PC-9 (cell line): ENCODE measurements around the gene MESP1. TPM values are rescaled to one million over a fixed set of nuclear protein-coding genes. Genes with fewer than 3 reads are reported as not detected.

ENCODE experiments used
- BruUV-seq: library from RNA; stranded (reverse); fragments of 400-500 nt; replicated peaks from 2 replicates; lab custom pipeline; 2021; lab: Mats Ljungman, UMichigan
- CTCF ChIA-PET: fragments of 300-600 bp; sonication (Branson Sonifier 250); formaldehyde crosslinking; loops from one replicate; lab custom pipeline; 2022; ENCODE audit warnings: antibody characterized with exemption; lab: Charles Lee
- POLR2A ChIA-PET: fragments of 300-600 bp; sonication (Branson Sonifier 250); formaldehyde crosslinking; loops from one replicate; lab custom pipeline; 2022; ENCODE audit warnings: antibody characterized with exemption; ENCODE audit not compliant: unreplicated experiment; lab: Charles Lee
- DNase-seq, 2 experiments: peaks; one replicate each; pipeline versions ENCODE4 v3.0.0 to v3.0.0-alpha.2; 2015 to 2022; ENCODE audit warnings: mixed read lengths in 1 of 2
- H2AFZ ChIP-seq: fragments of 200-600 bp; sonication (generic); 2 replicates; pipeline ENCODE4 v1.8.1; 2017; ENCODE audit warnings: antibody characterized with exemption
- H3F3A ChIP-seq: fragments of 200-600 bp; sonication (generic); 2 replicates; pipeline ENCODE4 v1.8.1; 2017; ENCODE audit warnings: antibody characterized with exemption, mild to moderate bottlenecking, low read depth; ENCODE audit not compliant: insufficient read depth
- H3K27ac ChIP-seq: fragments of 200-600 bp; sonication (generic); 2 replicates; pipeline ENCODE4 v1.6.1; 2016; ENCODE audit warnings: mixed run types
- H3K27me3 ChIP-seq: fragments of 200-600 bp; sonication (generic); 2 replicates; pipeline ENCODE4 v1.6.1; 2016; ENCODE audit warnings: low read depth, mixed run types; ENCODE audit not compliant: insufficient read depth
- H3K36me3 ChIP-seq: fragments of 200-600 bp; sonication (generic); 2 replicates; pipeline ENCODE4 v1.6.1; 2016; ENCODE audit warnings: low read depth, mixed run types
- H3K4me1 ChIP-seq: fragments of 200-600 bp; sonication (generic); replicated peaks from 2 replicates; pipeline ENCODE4 v1.6.1; 2016; ENCODE audit warnings: mixed run types; ENCODE audit not compliant: insufficient read depth
- H3K4me2 ChIP-seq: fragments of 200-600 bp; sonication (generic); 2 replicates; pipeline ENCODE4 v1.6.1; 2017; ENCODE audit warnings: mixed run types
- H3K4me3 ChIP-seq: fragments of 200-600 bp; sonication (generic); 2 replicates; pipeline ENCODE4 v1.6.1; 2016; ENCODE audit warnings: mixed run types
- H3K79me2 ChIP-seq: fragments of 200-600 bp; sonication (generic); 2 replicates; pipeline ENCODE4 v1.6.1; 2017; ENCODE audit warnings: low read depth, mixed run types
- H3K9me2 ChIP-seq: fragments of 200-600 bp; sonication (generic); 2 replicates; pipeline ENCODE4 v1.8.1; 2017; ENCODE audit warnings: mild to moderate bottlenecking; ENCODE audit not compliant: insufficient read depth
- H3K9me3 ChIP-seq: fragments of 200-600 bp; sonication (generic); 2 replicates; pipeline ENCODE4 v1.8.1; 2016; ENCODE audit warnings: low read depth; ENCODE audit not compliant: insufficient read depth
- H4K20me1 ChIP-seq: fragments of 200-600 bp; sonication (generic); 2 replicates; pipeline ENCODE4 v1.8.1; 2017; ENCODE audit not compliant: insufficient read depth
- CTCF ChIP-seq: fragments of 200-600 bp; sonication (generic); conservative IDR thresholded peaks from 2 replicates; pipeline ENCODE4 v1.6.1; 2017; ENCODE audit warnings: mixed run types, antibody characterized with exemption, mild to moderate bottlenecking, moderate library complexity
- EZH2 ChIP-seq: fragments of 200-600 bp; sonication (generic); IDR thresholded peaks from 2 replicates; pipeline ENCODE4 v1.8.0; 2017; ENCODE audit warnings: antibody characterized with exemption, low read depth
- intact Hi-C: fragments of 100-400 bp; cut with micrococcal nuclease; formaldehyde crosslinking; loops from one replicate; pipeline ENCODE4 v1.10.0; 2022; ENCODE audit not compliant: unreplicated experiment
- total RNA-seq: library from RNA; stranded (reverse); gene quantifications from 2 replicates; pipeline ENCODE4 v1.2.3, GENCODE V29; 2021

Gene MESP1
- total RNA-seq, 1 experiment from 2014 or later = 8.5 TPM

GRCh38 chr15:89749951-89750559 is 994 bp downstream of the MESP1 start:
- Histone ChIP-seq H3K4me2 (peak overlapping the region; percentile 99), H3K4me1 (peaks cover 51% of the 10 kb centered on the region), H4K20me1 (no peaks in the 10 kb centered on the region), H3K79me2 (peaks cover 22% of the 10 kb centered on the region), H2AFZ (peak overlapping the region; percentile 82), H3K4me3 (peak overlapping the region; percentile 78), H3K36me3 (no peaks in the 10 kb centered on the region), H3K27ac (peak overlapping the region; percentile 99), H3K9me2 (no peaks in the 10 kb centered on the region), H3K9me3 (no peaks in the 10 kb centered on the region), H3K27me3 (no peaks in the 10 kb centered on the region), H3F3A (peaks cover 35% of the 10 kb centered on the region)
- TF ChIP-seq CTCF = no peak
- CTCF ChIA-PET = no interaction called here
- TSS peak; percentile 38 for BruUV-seq
- no peak for DNase-seq
- intact Hi-C loops = loop anchor here (2.0 to 5.0 kb wide), 2 partner anchors 62 to 353 kb away; partner anchors contain the start of genes ANPEP and IDH2
- POLR2A ChIA-PET = interaction anchor here (0.7 to 0.9 kb wide), 2 partner anchors 87 to 143 kb away, joined by 5 read pairs; no protein-coding TSS in a partner anchor

GRCh38 chr15:89749526-89749925 is 1.5 kb downstream of the MESP1 start:
- Histone ChIP-seq H4K20me1 (no peaks in the 10 kb centered on the region), H3K4me1 (peaks cover 46% of the 10 kb centered on the region), H3K4me2 (peak overlapping the region; percentile 99), H3K36me3 (no peaks in the 10 kb centered on the region), H3K4me3 (peak overlapping the region; percentile 78), H3K79me2 (peaks cover 22% of the 10 kb centered on the region), H3K27me3 (no peaks in the 10 kb centered on the region), H2AFZ (peak overlapping the region; percentile 82), H3K27ac (peak overlapping the region; percentile 99), H3K9me3 (no peaks in the 10 kb centered on the region), H3K9me2 (no peaks in the 10 kb centered on the region), H3F3A (peaks cover 31% of the 10 kb centered on the region)
- no TSS peak for BruUV-seq
- TF ChIP-seq EZH2 (no peak), CTCF (no peak)
- intact Hi-C loops = no loop called here
- CTCF ChIA-PET = no interaction called here
- DNase-seq = no peak
- POLR2A ChIA-PET = interaction anchor here (0.7 kb wide), 1 partner anchor 143 kb away, joined by 5 read pairs; no protein-coding TSS in a partner anchor

- H3K4me1 ChIP-seq = peaks cover 41% of the 10 kb centered on the region
- H3K9me2 ChIP-seq = no peaks in the 10 kb centered on the region
- DNase-seq = no peak
- no peaks in the 10 kb centered on the region for H3K36me3 ChIP-seq
- H2AFZ ChIP-seq = no peak overlapping the region
- H3K4me3 ChIP-seq = peak overlapping the region; percentile 78
- TF ChIP-seq EZH2 = no peak
- TF ChIP-seq CTCF = no peak
- H3K79me2 ChIP-seq = peaks cover 22% of the 10 kb centered on the region
- ChIA-PET CTCF (no interaction called here), POLR2A (no interaction called here)
- H3K27ac ChIP-seq = no peak overlapping the region
- H3K27me3 ChIP-seq = no peaks in the 10 kb centered on the region
- H3F3A ChIP-seq = peaks cover 30% of the 10 kb centered on the region
- no TSS peak for BruUV-seq
- H3K9me3 ChIP-seq = no peaks in the 10 kb centered on the region
- H3K4me2 ChIP-seq = peak overlapping the region; percentile 99
- H4K20me1 ChIP-seq = no peaks in the 10 kb centered on the region
- intact Hi-C loops = no loop called here
Observed at GRCh38 chr15:89749054-89749453, 2.0 kb downstream of the MESP1 start.
